HCT116 (cell line): Measurements from ENCODE around the gene XYLT1.

Experiments
- ATF3 ChIP-seq: IDR thresholded peaks from 2 replicates; pipeline ENCODE4 v1.6.1; 2012
- CBX3 ChIP-seq: IDR thresholded peaks from 2 replicates; pipeline ENCODE4 v1.6.1; 2012; ENCODE audit warnings: low read depth
- CEBPB ChIP-seq: IDR thresholded peaks from 2 replicates; pipeline ENCODE4 v1.6.1; 2012; ENCODE audit warnings: low read depth
- CTCF ChIP-seq, 3 experiments: fragments of 200-600 bp in 1 of 3; sonication (generic) in 1 of 3; IDR thresholded peaks in 2 of 3; conservative IDR thresholded peaks in 1 of 3; 2 replicates each; pipeline ENCODE4 v1.5.1; 2012 to 2017; ENCODE audit warnings: low read depth in 2 of 3, low read length in 2 of 3, antibody characterized with exemption in 1 of 3, borderline replicate concordance in 1 of 3, control low read depth in 1 of 3, mild to moderate bottlenecking in 1 of 3, mixed read lengths in 1 of 3, mixed run types in 1 of 3, moderate library complexity in 1 of 3; ENCODE audit not compliant: insufficient read depth in 1 of 3
- JUND ChIP-seq: IDR thresholded peaks from 2 replicates; pipeline ENCODE4 v1.6.1; 2012
- POLR2A ChIP-seq: IDR thresholded peaks from 2 replicates; pipeline ENCODE4 v1.7.0; 2011; ENCODE audit warnings: borderline replicate concordance; ENCODE audit not compliant: insufficient read depth, insufficient read length; ENCODE audit errors: extremely low read depth
- POLR2AphosphoS5 ChIP-seq: IDR thresholded peaks from 2 replicates; pipeline ENCODE4 v1.6.1; 2011; ENCODE audit warnings: mild to moderate bottlenecking, low read depth, low read length, moderate library complexity
- RAD21 ChIP-seq: IDR thresholded peaks from 2 replicates; pipeline ENCODE4 v1.6.1; 2012; ENCODE audit warnings: low read depth, mild to moderate bottlenecking
- SRF ChIP-seq: IDR thresholded peaks from 2 replicates; pipeline ENCODE4 v1.6.1; 2012; ENCODE audit warnings: low read depth
- TCF7L2 ChIP-seq: IDR thresholded peaks from 2 replicates; pipeline ENCODE4 v1.7.0; 2011; ENCODE audit warnings: borderline replicate concordance, inconsistent platforms; ENCODE audit not compliant: insufficient read depth, insufficient read length; ENCODE audit errors: extremely low read depth
- ZNF274 ChIP-seq: fragments of 200-500 bp; sonication (Bioruptor generic); IDR thresholded peaks from 2 replicates; pipeline ENCODE4 v1.6.1; 2014; ENCODE audit warnings: mild to moderate bottlenecking, low read depth, low read length, inconsistent platforms
- TF ChIP-seq, protein P1 (sequence below): IDR thresholded peaks from 2 replicates; pipeline ENCODE4 v1.6.1; 2012
- TF ChIP-seq, protein P2 (sequence below): IDR thresholded peaks from 2 replicates; pipeline ENCODE4 v1.6.1; 2011; ENCODE audit warnings: mild to moderate bottlenecking, low read length, moderate library complexity; ENCODE audit not compliant: insufficient replicate concordance; ENCODE audit errors: extremely low read depth

- TF ChIP-seq, protein P1, sequence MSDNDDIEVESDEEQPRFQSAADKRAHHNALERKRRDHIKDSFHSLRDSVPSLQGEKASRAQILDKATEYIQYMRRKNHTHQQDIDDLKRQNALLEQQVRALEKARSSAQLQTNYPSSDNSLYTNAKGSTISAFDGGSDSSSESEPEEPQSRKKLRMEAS, result no peak
- TF ChIP-seq POLR2A (no peak), POLR2AphosphoS5 (no peak), SRF (no peak), ZNF274 (no peak), CEBPB (no peak), RAD21 (no peak), CBX3 (no peak), TCF7L2 (no peak), CTCF (IDR thresholded peaks at IDR 0.05 in 2 of 3, conservative IDR thresholded peaks at IDR 0.05 in 1 of 3; ENCODE audit: borderline replicate concordance in 1 of 3, insufficient read depth in 1 of 3, low read depth in 2 of 3, low read length in 2 of 3) (no peak), JUND (no peak), ATF3 (no peak)
- TF ChIP-seq, protein P2, sequence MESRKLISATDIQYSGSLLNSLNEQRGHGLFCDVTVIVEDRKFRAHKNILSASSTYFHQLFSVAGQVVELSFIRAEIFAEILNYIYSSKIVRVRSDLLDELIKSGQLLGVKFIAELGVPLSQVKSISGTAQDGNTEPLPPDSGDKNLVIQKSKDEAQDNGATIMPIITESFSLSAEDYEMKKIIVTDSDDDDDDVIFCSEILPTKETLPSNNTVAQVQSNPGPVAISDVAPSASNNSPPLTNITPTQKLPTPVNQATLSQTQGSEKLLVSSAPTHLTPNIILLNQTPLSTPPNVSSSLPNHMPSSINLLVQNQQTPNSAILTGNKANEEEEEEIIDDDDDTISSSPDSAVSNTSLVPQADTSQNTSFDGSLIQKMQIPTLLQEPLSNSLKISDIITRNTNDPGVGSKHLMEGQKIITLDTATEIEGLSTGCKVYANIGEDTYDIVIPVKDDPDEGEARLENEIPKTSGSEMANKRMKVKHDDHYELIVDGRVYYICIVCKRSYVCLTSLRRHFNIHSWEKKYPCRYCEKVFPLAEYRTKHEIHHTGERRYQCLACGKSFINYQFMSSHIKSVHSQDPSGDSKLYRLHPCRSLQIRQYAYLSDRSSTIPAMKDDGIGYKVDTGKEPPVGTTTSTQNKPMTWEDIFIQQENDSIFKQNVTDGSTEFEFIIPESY, result no peak
These were observed 335.3 kb downstream of the XYLT1 start for GRCh38 chr16:17135439-17135838.
